HepG2 (cell line): ENCODE measurements around the gene CD58. TPM values are rescaled to one million over a fixed set of nuclear protein-coding genes. Genes with fewer than 3 reads are reported as not detected.

Experiments used
- CBFB ChIP-seq: sonication (generic); formaldehyde crosslinking; IDR thresholded peaks from 2 replicates; pipeline ENCODE4 v1.4.0; 2020; ENCODE audit warnings: missing genetic modification reagents
- EED ChIP-seq: sonication (generic); formaldehyde crosslinking; IDR thresholded peaks from 2 replicates; pipeline ENCODE4 v1.5.0; 2020; ENCODE audit warnings: mild to moderate bottlenecking, missing genetic modification reagents
- FOXP4 ChIP-seq: sonication (generic); formaldehyde crosslinking; IDR thresholded peaks from 2 replicates; pipeline ENCODE4 v1.4.0; 2020; ENCODE audit warnings: missing genetic modification reagents
- KLF16 ChIP-seq, 2 experiments: sonication (generic) in 1 of 2; formaldehyde crosslinking in 1 of 2; IDR thresholded peaks; 2 replicates each; pipeline versions ENCODE4 v1.6.1 to v1.8.0; 2016 to 2023; ENCODE audit warnings: missing genetic modification reagents in 2 of 2, missing compliant biosample characterization in 1 of 2
- MYPOP ChIP-seq: sonication (generic); formaldehyde crosslinking; IDR thresholded peaks from 2 replicates; pipeline ENCODE4 v1.8.1; 2023; ENCODE audit warnings: mild to moderate bottlenecking, moderate library complexity, missing genetic modification reagents
- PAXIP1 ChIP-seq: sonication (generic); formaldehyde crosslinking; conservative IDR thresholded peaks from 2 replicates; pipeline ENCODE4 v1.4.0; 2020; ENCODE audit warnings: mild to moderate bottlenecking, missing genetic modification reagents, moderate library complexity
- RBFOX2 ChIP-seq: fragments of 200-400 bp; formaldehyde crosslinking; IDR thresholded peaks from 2 replicates; pipeline ENCODE4 v1.6.1; 2017; ENCODE audit warnings: low read depth, mild to moderate bottlenecking, low read length
- TBX3 ChIP-seq: fragments of 450-650 bp; IDR thresholded peaks from 2 replicates; pipeline ENCODE4 v1.6.1; 2017; ENCODE audit warnings: antibody characterized with exemption, mild to moderate bottlenecking, inconsistent platforms, borderline replicate concordance
- TERF1 ChIP-seq: sonication (generic); formaldehyde crosslinking; IDR thresholded peaks from 2 replicates; pipeline ENCODE4 v1.8.0; 2022; ENCODE audit warnings: mild to moderate bottlenecking, missing genetic modification reagents, moderate library complexity
- THAP9 ChIP-seq: sonication (generic); formaldehyde crosslinking; IDR thresholded peaks from 2 replicates; pipeline ENCODE4; 2020; ENCODE audit warnings: missing genetic modification reagents, mild to moderate bottlenecking, borderline replicate concordance
- TP53 ChIP-seq: sonication (generic); formaldehyde crosslinking; conservative IDR thresholded peaks from 2 replicates; pipeline ENCODE4 v1.4.0; 2020; ENCODE audit warnings: missing genetic modification reagents
- ZNF317 ChIP-seq: sonication (generic); formaldehyde crosslinking; IDR thresholded peaks from 2 replicates; pipeline ENCODE4 v1.5.0; 2020; ENCODE audit warnings: mild to moderate bottlenecking, missing genetic modification reagents
- ZNF431 ChIP-seq: sonication (generic); formaldehyde crosslinking; IDR thresholded peaks from 2 replicates; pipeline ENCODE4 v1.9.0; 2022; ENCODE audit warnings: missing genetic modification reagents, low read depth, mild to moderate bottlenecking, borderline replicate concordance
- ZNF503 ChIP-seq: sonication (generic); formaldehyde crosslinking; IDR thresholded peaks from 2 replicates; pipeline ENCODE4 v1.4.0; 2020; ENCODE audit warnings: missing genetic modification reagents
- polyA plus RNA-seq, 8 experiments: library from polyadenylated mRNA; depleted of rRNA in 3 of 8; stranded (reverse) in 7 of 8; unstranded in 1 of 8; fragments of >200 nt; fragmentation: Illumina TruSeq in 4 of 8; extraction: Trizol in 4 of 8; gene quantifications; 2 replicates each; pipeline versions ENCODE4 v1.2.1 to v1.2.3, GENCODE V29; 2011 to 2016; ENCODE audit warnings: low read depth in 4 of 8, missing spikeins in 1 of 8, mixed read lengths in 1 of 8; ENCODE audit not compliant: insufficient read depth in 1 of 8
- total RNA-seq, 5 experiments: library from RNA; depleted of rRNA; stranded (reverse); fragments of >200 nt; fragmentation: Illumina TruSeq; extraction: Trizol; gene quantifications; 2 replicates each; pipeline ENCODE4 v1.2.3, GENCODE V29; 2016; ENCODE audit warnings: low read depth in 1 of 5

Gene CD58
- total and polyA plus RNA-seq, 2 of the 13 experiments (the other 11 are each of a cell fraction or from before 2014, with no cell fraction given): 9.4 to 13.5 TPM

GRCh38 chr1:116465845-116466685 lies 104.8 kb downstream of the CD58 start (continued):
- TF ChIP-seq CBFB (CRISPR knock-in tag) (no peak), ZNF503 (CRISPR knock-in tag) (peak; percentile 90), THAP9 (peak; percentile 66; the same call in 1 of the 2 replicates), MYPOP (CRISPR knock-in tag) (peak; percentile 48; the same call in 1 of the 2 replicates), ZNF317 (CRISPR knock-in tag) (peak; percentile 18; the same call in 1 of the 2 replicates), TBX3 (peak; percentile 67; the same call in 1 of the 2 replicates), FOXP4 (CRISPR knock-in tag) (peak; percentile 93), TP53 (CRISPR knock-in tag) (0 out of 2 replicates have a peak, but pooled peaks have one; percentile 74), TERF1 (CRISPR knock-in tag) (no peak), RBFOX2 (no peak), PAXIP1 (CRISPR knock-in tag) (peak; percentile 96), KLF16 (CRISPR knock-in tag; IDR thresholded peaks at IDR 0.05) (peak in 1 of 2 experiments; percentile 72; a peak in 1 of 4 replicates), ZNF431 (no peak), EED (CRISPR knock-in tag) (no peak)
